GM21717 (cell line): ENCODE data around the gene RSRC1.
"Not testable (repeated sequence)": the region's sequence is repeated elsewhere in the genome, so short reads cannot be mapped to it uniquely, and the experiment has no call there.

Experiments used
- ATAC-seq: cut with Tn5 transposase; IDR thresholded peaks from one replicate; pipeline ENCODE4 v1.9.1; 2021; ENCODE audit warnings: mild to moderate bottlenecking, moderate library complexity; ENCODE audit not compliant: unreplicated experiment

Gene RSRC1

DNA sequence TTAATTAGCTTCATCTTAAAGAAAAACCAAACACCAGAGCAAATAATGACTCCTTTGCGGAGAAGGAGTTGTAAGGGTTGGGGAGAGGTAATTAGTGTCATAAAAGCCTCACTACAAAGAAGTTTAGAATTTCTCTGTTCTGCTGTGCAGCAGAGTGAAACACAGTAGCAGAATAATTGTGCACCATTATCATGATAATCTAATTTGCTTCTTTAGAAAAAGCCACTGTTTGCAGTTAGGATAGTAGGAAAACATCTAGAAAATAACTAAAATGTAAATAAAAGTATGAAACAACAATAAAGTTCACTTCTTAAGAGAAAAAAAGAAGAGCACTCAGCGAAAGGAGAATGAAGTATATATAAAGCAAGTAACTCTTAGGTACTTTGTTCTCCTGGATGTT is 9.2 kb upstream of the RSRC1 start:
- no peak for ATAC-seq

- no peak for ATAC-seq
Measured at GRCh38 chr3:158101335-158102241, 8.3 kb upstream of the RSRC1 start.

DNA sequence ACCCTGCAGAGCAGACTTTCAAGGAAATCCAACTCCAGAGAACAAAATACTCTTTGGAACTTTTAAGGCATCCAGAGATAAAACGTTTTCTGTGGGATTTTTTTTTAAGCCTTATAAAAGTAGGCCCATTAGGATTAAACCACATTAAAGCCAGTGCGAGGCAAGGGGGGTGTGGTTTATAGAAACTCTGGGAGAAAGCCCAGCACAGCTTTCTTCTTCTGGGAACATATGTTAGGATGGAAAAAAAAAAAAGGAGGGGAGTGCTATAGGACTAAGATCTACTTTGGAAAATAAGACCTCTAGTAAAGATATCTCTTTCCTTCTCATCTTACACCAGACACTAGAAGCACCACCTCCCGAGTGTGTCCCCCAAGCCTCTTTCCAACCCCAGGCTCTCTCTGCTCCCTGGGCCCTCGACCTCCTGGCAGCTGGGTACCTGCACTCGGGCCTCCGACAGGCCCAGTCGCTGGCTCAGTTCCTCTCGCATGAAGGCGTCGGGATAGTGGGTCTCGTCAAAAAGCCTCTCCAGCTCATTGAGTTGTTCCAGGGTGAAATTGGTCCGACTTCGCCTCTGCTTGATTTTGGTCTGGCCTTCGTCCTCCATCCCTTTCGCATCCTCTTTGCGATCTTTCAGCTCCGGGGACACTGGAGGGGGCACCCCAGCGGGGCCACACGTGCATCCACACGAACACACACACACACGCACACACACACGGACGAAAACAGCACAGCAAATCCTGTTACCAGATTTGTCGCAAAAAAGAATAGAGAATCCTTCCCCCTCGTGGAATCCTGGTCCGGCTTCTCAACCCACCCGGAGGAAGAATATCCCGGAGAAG is 7.4 kb upstream of the RSRC1 start:
- no peak for ATAC-seq

DNA sequence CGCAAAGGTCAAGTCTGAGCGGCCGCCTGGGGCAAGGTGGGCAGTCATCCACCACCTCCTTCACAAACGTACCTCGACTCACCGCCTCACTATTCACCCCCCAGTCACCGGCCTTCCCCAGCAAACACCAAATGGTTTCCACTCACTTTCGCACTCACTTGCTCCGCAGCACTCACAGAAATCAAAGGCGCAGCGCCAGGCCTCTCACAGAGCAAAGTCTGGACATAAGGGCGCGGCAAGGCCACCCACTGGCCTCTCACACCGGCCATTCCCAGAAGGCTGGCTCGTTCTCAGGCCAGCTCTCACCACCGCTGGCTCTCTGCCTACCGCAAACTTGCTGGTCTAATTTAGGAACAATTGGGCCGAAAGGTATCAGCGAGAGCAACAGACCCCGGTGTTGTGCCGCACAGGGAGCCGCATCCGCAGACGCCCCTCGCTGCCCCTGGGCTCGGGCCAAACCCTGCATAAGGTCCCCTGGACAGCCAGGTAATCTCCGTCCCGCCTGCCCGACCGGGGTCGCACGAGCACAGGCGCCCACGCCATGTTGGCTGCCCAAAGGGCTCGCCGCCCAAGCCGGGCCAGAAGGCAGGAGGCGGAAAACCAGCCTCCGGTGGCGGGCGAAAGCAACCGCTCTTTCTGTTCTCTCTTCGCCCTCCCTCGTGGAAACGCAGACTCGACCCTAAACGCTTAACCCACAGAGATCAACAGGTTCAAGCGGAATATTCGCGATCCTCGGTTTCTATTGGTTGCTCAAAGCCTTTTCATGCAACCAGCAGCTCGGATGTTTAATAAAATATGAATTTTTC is 6.6 kb upstream of the RSRC1 start:
- no peak for ATAC-seq

- ATAC-seq: no peak
Measured at GRCh38 chr3:158103887-158104327, 6.0 kb upstream of the RSRC1 start.

- no peak for ATAC-seq
Measured at GRCh38 chr3:158104431-158104921, 5.4 kb upstream of the RSRC1 start.

- no peak for ATAC-seq
Measured at GRCh38 chr3:158105119-158105709, 4.7 kb upstream of the RSRC1 start.

DNA sequence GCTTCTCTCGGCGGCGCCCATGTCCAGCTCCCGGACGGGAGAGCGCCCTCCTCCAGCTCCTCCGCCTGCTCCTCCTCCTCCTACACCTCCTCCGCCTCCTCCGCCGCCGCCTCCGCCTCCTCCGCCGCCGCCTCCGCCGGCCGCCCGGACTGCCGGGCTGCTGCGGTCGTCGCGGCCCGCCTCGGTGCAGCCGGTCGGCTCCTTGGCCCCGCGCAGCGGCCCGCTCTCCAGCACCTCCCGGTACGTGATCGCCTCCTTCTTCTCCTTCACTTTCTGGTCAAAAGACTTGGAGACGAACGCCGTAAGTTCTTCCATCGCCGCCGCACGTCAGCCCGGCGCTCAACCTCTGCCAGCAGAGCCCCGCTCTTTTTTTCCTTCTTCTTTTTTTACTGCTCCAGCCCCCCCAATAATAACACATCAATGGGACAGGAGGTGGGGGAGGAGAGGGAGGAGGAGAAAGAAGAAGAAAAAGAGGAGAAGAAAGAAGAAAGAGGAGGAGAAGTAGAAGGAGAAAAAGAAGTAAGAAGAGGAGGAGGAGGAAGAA is 4.1 kb upstream of the RSRC1 start:
- no peak for ATAC-seq

DNA sequence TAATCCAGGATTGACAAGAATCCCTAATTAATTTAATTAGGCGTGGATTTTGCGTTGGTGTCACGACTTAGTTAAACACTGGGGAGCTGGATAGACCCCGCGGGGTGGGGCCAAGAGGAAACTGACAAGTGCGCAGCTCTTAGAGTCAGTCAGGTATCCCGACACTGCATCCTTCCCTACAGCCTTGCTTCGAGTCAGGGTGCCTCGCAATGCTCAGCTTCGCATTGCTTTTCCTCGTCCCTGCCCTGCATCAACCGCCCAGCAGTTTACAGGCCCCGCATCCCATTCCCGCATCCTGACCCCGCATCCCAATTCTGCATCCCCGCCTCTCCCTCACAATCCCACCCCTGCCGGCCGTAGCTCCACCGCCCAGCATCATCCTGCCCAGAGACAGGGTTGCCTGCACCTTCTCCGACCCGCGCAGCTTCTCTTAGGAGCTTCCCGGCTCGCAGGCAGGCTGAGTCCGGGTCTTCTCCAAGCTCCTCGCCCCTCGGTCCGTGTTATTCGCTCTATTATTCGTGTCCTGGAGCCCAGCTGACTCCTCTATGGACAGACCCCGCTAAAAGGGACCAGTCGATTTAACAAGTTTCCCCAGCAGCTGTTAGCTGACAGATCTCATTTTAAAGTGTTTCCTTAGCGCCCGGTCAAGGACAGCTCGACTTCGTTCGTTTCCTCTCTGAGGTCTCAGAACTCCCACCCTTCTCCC is 3.0 kb upstream of the RSRC1 start:
- ATAC-seq: peak; percentile 17

DNA sequence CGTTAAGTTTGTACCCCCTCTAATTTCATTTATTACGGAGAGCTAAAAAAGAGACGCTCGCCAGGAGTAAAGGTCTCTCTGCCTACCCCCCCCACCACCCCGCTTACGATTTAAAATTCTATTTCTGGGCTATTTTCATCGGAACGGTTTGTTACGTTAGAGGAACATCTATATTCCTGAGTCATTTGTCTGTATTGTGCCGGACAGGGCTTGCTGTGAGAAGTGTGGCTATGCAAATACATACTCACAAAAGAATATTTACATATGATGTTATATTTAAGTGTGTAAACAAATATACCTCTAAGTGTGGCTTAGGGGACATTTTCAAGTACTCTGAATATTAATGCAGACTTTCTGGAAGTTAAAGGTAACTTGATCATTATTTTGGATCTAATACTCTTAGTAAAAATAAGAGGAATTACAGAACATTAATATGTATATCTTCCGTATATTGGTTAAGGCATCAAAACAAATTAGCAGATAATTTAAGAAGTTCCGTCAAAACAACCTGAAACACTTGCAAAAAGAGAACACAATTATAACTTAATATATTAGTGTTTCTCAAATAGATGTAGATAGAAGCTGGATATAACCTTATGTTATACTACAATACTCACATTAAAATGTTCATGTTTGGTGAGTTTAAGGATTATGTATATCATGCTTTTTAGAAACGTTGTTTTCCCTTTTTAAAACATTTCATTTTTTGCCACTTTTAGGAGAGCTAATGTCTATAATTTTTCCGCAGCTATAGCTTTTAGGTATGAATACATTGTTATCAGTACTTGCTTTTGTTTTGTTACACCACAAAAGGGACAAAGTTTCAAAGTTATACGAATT is 2.1 kb upstream of the RSRC1 start:
- ATAC-seq: no peak

DNA sequence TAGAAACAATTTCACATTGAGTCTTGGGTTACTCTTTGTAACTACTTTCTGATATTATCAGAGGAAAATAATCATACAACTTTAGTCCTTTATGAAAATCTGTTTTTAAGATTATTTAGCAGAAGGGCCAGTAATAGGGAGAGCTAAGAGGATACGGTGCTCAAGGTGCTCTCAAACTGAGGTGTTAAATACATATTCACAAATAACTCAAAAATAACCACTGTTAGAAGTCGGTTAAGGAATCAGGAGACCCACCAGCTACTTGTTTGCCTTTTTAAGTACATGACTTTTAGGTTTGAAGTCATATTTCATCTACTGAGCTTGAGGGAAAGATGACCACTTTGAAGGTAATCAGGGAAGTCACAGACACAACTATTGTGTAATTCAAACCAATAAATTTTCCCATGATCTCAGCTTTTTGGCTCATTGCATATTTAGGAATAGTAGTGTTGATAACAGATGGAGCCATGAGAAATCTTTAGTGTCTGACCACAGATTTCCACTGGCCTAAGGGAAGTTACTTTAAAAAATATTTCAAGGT is 1.4 kb upstream of the RSRC1 start:
- no peak for ATAC-seq

- peak; percentile 8 for ATAC-seq
Measured at GRCh38 chr3:158109295-158109803, 540 bp upstream of the RSRC1 start.

DNA sequence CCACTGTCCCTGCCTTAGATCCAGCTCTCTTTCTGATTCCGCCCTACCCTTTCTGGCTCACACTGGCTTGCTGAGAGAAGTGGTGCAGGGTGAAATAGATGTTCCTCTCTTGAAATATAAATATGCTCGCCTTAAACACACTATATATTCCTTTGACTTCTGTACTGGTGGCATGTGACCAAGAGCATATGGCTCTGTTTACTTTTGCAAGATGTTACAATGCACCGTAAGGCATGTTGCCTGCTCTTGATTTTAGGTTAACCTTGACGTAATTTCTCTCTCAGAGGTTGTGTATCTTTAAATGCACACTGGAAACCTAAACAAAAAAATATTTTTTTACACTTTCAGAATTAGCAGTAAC is 749 bp downstream of the RSRC1 start:
- peak; percentile 2 for ATAC-seq

DNA sequence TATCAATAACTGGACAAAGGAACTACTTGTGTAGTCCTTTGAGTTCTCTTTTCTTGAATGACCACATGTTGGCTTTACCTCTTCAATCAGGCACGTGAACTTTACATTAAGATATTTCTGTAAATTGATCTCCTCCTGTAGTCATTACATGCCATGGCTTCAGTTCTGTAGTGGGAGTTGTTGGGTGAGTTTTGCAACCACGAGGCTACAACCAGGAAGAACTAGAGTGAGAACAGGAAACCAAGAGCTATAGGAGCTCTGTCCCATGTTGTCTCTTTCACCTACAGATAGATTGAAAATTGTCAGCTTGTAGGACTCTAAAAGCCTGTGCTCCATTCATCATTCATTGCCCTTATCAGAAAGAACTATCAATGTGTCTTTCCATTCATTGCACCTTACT is 2.0 kb downstream of the RSRC1 start:
- no peak for ATAC-seq

DNA sequence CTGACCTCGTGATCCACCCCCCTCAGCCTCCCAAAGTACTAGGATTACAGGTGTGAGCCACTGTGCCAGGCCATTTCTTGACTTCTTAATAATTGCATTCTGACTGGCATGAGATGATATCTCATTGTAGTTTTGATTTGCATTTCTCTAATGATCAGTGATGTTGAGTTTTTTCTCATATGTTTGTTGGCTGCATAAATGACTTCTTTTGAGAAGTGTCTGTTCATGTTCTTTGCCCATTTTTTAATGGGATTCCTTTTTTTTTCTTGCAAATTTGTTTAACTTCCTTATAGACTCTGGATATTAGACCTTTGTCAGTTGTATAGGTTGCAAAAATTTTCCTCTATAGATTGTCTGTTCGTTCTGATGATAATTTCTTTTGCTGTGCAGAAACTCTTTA is 3.7 kb downstream of the RSRC1 start:
- not testable (repeated sequence) for ATAC-seq

DNA sequence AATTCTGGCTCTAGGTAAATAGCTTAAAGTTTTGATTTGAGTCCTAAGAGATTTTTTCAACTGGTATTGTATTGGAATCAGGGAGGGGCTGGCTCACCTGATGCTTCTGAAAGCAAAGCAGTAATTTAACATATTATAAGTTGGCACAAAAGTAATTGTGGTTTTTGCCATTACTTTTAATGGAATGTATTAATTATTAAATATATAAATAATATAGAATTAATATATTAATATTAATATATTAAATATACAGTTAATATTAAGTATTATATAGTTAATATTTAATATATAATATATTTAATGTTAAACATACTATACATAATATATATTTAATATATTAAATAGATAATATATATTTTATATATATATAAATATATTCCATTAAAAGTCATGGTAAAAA is 10.4 kb downstream of the RSRC1 start:
- no peak for ATAC-seq

DNA sequence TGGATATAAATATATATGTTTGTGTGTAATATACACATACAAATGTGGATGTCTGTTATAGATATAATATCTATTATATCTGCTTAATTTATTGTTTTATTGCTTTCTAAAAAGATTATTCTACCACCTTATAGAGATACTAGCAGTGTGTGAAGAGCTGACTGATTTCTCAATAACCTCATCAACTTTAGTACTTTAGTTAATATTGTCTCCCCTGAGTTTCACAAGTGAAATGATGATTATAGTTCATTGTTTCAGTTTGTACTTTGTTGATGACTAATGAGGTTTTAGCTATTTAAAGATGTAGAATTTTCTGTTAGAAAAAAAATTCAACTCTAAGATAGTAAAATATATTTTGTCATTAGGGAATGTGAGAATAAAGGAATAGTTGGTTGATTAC is 11.4 kb downstream of the RSRC1 start:
- ATAC-seq: peak; percentile 93

DNA sequence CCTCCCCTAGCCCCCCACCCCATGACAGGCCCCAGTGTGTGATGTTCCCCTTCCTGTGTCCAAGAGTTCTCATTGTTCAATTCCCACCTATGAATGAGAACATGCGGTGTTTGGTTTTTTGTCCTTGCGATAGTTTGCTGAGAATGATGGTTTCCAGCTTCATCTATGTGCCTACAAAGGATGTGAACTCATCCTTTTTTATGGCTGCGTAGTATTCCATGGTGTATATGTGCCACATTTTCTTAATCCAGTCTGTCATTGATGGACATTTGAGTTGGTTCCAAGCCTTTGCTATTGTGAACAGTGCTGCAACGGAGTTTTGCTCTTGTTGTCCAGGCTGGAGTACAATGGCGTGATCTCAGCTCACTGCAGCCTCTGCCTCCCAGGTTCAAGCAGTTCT is 12.8 kb downstream of the RSRC1 start:
- ATAC-seq: not testable (repeated sequence)
